H54 (cell line): ENCODE data around the gene NEURL1.

Experiments
- DNase-seq: peaks from one replicate; pipeline ENCODE4 v3.0.0; 2011; ENCODE audit warnings: low spot score, mixed read lengths; ENCODE audit not compliant: insufficient read length
- FAIRE-seq: peaks from 3 replicates; lab custom pipeline; 2011; peaks lifted over from hg19 to GRCh38; lab: Jason Lieb, UNC
- POLR2A ChIP-seq: IDR thresholded peaks from 2 replicates; pipeline ENCODE4 v1.6.1; 2011; ENCODE audit warnings: low read depth, mild to moderate bottlenecking, low read length

NEURL1 gene

GRCh38 chr10:103557455-103557854, 64.0 kb downstream of the NEURL1 start:
- FAIRE-seq (no peak), DNase-seq (no peak)
- no peak for TF ChIP-seq POLR2A

- no peak for TF ChIP-seq POLR2A
- no peak for FAIRE-seq
- no peak for DNase-seq
Observed at GRCh38 chr10:103558911-103559310, 65.4 kb downstream of the NEURL1 start.

- FAIRE-seq: no peak
- TF ChIP-seq POLR2A: no peak
- DNase-seq: no peak
Observed at GRCh38 chr10:103559776-103560175, 66.3 kb downstream of the NEURL1 start.

- TF ChIP-seq POLR2A: no peak
- FAIRE-seq (no peak), DNase-seq (no peak)
Observed at GRCh38 chr10:103560886-103561285, 67.4 kb downstream of the NEURL1 start.

- no peak for DNase-seq
- TF ChIP-seq POLR2A: no peak
- no peak for FAIRE-seq
Observed at GRCh38 chr10:103562383-103562782, 68.9 kb downstream of the NEURL1 start.

GRCh38 chr10:103563231-103564115, 70.0 kb downstream of the NEURL1 start:
- FAIRE-seq (no peak), DNase-seq (no peak)
- TF ChIP-seq POLR2A: no peak

- no peak for TF ChIP-seq POLR2A
- FAIRE-seq (no peak), DNase-seq (no peak)
Observed at GRCh38 chr10:103564116-103564501, 70.6 kb downstream of the NEURL1 start.

GRCh38 chr10:103564776-103565520, 71.4 kb downstream of the NEURL1 start:
- DNase-seq (peak; percentile 69), FAIRE-seq (no peak)
- no peak for TF ChIP-seq POLR2A

GRCh38 chr10:103566536-103566935, 73.0 kb downstream of the NEURL1 start:
- DNase-seq (no peak), FAIRE-seq (no peak)
- no peak for TF ChIP-seq POLR2A

GRCh38 chr10:103568505-103568904, 75.0 kb downstream of the NEURL1 start:
- TF ChIP-seq POLR2A: no peak
- DNase-seq: no peak
- no peak for FAIRE-seq

GRCh38 chr10:103569896-103570295, 76.4 kb downstream of the NEURL1 start:
- TF ChIP-seq POLR2A: no peak
- FAIRE-seq (no peak), DNase-seq (no peak)

- FAIRE-seq (no peak), DNase-seq (no peak)
- no peak for TF ChIP-seq POLR2A
Observed at GRCh38 chr10:103570844-103571655, 77.5 kb downstream of the NEURL1 start.

GRCh38 chr10:103571656-103571975, 78.1 kb downstream of the NEURL1 start:
- DNase-seq (no peak), FAIRE-seq (no peak)
- no peak for TF ChIP-seq POLR2A
